ENCODE results near the gene GATAD2A.

Gene GATAD2A

GRCh38 chr19:19542507-19542906, 137.0 kb downstream of the GATAD2A start:
- no peak for DNase-seq (ENCODE audit: low read depth in 3 of 3, low spot score in 1 of 3)

- no peak for DNase-seq (ENCODE audit: low read depth in 3 of 3, low spot score in 1 of 3)
Observed at GRCh38 chr19:19543101-19543500, 137.6 kb downstream of the GATAD2A start.

- DNase-seq (ENCODE audit: low read depth in 3 of 3, low spot score in 1 of 3), result no peak
Observed at GRCh38 chr19:19543640-19544039, 138.2 kb downstream of the GATAD2A start.

GRCh38 chr19:19544257-19544953, 138.9 kb downstream of the GATAD2A start:
- DNase-seq (ENCODE audit: low read depth in 3 of 3, low spot score in 1 of 3), result no peak

- no peak for DNase-seq (ENCODE audit: low read depth in 3 of 3, low spot score in 1 of 3)
Observed at GRCh38 chr19:19544954-19545591, 139.6 kb downstream of the GATAD2A start.

- DNase-seq (ENCODE audit: low read depth in 3 of 3, low spot score in 1 of 3), result no peak
Observed at GRCh38 chr19:19545707-19546106, 140.2 kb downstream of the GATAD2A start.

- no peak for DNase-seq (ENCODE audit: low read depth in 3 of 3, low spot score in 1 of 3)
Observed at GRCh38 chr19:19546751-19547162, 141.3 kb downstream of the GATAD2A start.

GRCh38 chr19:19547674-19548336, 142.3 kb downstream of the GATAD2A start:
- DNase-seq (ENCODE audit: low read depth in 3 of 3, low spot score in 1 of 3), result no peak

- no peak for DNase-seq (ENCODE audit: low read depth in 3 of 3, low spot score in 1 of 3)
Observed at GRCh38 chr19:19548915-19549759, 143.7 kb downstream of the GATAD2A start.

- DNase-seq (ENCODE audit: low read depth in 3 of 3, low spot score in 1 of 3), result no peak
Observed at GRCh38 chr19:19549804-19550464, 144.5 kb downstream of the GATAD2A start.

- no peak for DNase-seq (ENCODE audit: low read depth in 3 of 3, low spot score in 1 of 3)
Observed at GRCh38 chr19:19550485-19550929, 145.0 kb downstream of the GATAD2A start.

- DNase-seq (ENCODE audit: low read depth in 3 of 3, low spot score in 1 of 3), result no peak
Observed at GRCh38 chr19:19550972-19551852, 145.7 kb downstream of the GATAD2A start.

- DNase-seq (ENCODE audit: low read depth in 3 of 3, low spot score in 1 of 3), result no peak
Observed at GRCh38 chr19:19551853-19552192, 146.3 kb downstream of the GATAD2A start.

- no peak for DNase-seq (ENCODE audit: low read depth in 3 of 3, low spot score in 1 of 3)
Observed at GRCh38 chr19:19552798-19553197, 147.3 kb downstream of the GATAD2A start.

GRCh38 chr19:19553670-19554069, 148.2 kb downstream of the GATAD2A start:
- DNase-seq (ENCODE audit: low read depth in 3 of 3, low spot score in 1 of 3), result no peak

- peak in 1 of 3 donors; percentile 60 for DNase-seq (ENCODE audit: low read depth in 3 of 3, low spot score in 1 of 3)
Observed at GRCh38 chr19:19554074-19555023, 148.9 kb downstream of the GATAD2A start.

GRCh38 chr19:19558055-19558454, 152.6 kb downstream of the GATAD2A start:
- DNase-seq (ENCODE audit: low read depth in 3 of 3, low spot score in 1 of 3), result no peak

Data from stimulated activated CD4-positive, alpha-beta T cell treated with anti-CD3 and anti-CD28 coated beads, TNF-alpha, amount 100 ng/mL, for 1 hour (primary cell).